Urothelium cell line (cell line): ENCODE data around the gene NUBP2.
"Not testable (repeated sequence)": the region's sequence is repeated elsewhere in the genome, so short reads cannot be mapped to it uniquely, and the experiment has no call there.

Experiments
- DNase-seq: peaks from one replicate; pipeline ENCODE4 v3.0.0; 2011; ENCODE audit warnings: low spot score, mixed read lengths
- FAIRE-seq: peaks from 2 replicates; lab custom pipeline; 2011; peaks lifted over from hg19 to GRCh38; lab: Jason Lieb, UNC

The NUBP2 gene

DNA sequence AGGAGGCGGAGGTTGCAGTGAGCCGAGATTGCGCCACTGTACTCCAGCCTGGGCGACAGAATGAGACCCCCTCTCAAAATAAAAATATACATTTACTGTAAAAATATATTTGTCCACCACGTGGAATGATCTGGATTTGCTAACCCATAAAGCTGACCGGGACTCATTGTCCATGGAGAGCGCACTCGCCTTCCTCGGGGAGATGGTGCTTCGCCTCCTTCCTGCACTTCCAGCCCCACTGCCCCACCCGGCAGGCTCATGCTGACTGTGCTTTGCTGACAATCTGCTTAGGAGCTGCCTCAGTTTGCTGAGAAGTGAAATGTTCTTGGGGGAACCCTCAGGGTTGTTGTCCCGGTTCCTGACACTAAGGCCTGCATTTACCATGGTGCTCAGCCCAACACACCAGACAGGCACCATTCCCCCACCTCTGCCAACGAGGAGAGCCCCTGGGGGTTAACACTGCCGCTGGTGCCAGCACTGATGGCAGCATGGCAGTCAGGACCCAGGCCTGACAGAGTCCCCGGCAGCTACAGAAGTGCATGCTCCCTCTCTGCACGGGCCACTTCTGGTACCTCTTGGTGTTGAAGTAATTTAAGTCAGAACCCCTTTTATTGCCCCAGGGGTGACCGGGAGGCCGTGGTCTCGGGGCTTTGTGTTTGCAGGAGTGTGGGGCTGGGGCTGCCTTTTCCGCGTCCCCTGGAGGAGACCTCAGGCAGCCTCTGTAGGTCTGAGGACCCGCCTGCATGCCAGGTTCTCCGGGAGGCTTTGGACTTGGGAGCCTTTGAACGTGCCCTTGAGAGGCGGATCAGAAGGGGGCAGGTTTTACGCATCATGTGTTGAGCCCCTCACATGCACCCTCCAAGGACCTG lies 2.5 kb downstream of the NUBP2 start:
- DNase-seq (no peak), FAIRE-seq (no peak)

DNA sequence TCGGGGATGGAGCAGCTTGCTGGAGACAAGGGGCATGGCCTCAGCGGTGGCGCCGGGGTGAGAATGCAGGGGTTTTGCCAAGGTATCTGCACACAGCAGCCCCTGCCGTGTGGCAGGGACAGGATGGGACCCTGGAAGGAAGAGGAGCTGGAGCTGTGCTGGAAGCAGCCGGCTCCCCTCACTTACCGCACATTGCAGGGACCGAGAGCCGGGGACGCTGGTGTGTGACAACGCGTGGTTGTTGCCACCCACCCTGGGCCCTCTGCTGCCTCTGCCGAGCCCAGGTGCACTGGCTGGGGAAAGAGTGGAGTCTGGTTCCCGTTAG lies 3.0 kb downstream of the NUBP2 start:
- FAIRE-seq (no peak), DNase-seq (no peak)

DNA sequence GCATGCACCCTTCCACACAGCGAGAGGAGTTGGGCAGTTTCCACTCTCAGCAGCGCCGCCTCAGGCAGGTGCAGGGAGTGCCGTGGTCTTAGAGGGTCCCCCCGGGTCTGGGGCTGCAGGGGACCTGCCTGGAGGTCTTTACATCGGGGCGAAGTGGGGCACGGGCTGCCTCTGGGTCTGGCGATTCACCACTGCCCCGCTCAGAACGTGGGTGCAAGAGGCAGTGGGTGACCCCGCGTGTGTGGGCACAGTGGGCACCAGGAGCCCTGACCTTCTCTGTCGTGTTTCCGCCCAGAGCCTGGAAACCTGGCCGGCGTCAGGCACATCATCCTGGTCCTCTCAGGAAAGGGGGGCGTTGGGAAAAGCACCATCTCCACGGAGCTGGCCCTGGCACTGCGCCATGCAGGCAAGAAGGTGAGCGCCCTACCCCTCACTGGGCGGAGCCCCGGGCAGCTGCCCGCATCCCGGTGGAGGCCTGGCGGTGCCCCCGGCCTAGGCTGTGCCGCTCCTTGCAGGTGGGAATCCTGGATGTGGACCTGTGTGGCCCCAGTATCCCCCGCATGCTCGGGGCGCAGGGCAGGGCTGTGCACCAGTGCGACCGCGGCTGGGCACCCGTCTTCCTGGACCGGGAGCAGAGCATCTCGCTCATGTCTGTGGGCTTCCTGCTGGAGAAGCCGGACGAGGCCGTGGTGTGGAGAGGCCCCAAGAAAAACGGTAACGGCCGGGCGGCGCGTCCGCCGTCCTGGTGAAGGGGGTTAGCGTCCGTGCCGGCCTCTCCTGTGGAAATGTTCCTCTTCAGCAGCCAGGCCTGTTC lies 3.7 kb downstream of the NUBP2 start:
- FAIRE-seq (no peak), DNase-seq (no peak)

DNA sequence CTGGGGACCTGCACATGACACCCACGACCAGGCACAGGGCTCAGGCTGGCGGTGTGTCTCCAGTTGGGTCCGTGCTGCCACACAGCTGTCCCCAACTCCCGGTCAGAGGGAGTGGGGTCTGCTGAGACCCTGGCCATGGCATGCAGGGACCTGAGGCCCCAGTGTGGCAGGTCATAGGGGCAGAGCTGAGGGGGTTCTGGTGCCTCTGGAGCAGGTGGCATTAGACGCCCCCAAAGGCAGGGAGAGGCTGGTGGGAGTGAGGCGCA lies 4.2 kb downstream of the NUBP2 start:
- FAIRE-seq = no peak
- DNase-seq = no peak

DNA sequence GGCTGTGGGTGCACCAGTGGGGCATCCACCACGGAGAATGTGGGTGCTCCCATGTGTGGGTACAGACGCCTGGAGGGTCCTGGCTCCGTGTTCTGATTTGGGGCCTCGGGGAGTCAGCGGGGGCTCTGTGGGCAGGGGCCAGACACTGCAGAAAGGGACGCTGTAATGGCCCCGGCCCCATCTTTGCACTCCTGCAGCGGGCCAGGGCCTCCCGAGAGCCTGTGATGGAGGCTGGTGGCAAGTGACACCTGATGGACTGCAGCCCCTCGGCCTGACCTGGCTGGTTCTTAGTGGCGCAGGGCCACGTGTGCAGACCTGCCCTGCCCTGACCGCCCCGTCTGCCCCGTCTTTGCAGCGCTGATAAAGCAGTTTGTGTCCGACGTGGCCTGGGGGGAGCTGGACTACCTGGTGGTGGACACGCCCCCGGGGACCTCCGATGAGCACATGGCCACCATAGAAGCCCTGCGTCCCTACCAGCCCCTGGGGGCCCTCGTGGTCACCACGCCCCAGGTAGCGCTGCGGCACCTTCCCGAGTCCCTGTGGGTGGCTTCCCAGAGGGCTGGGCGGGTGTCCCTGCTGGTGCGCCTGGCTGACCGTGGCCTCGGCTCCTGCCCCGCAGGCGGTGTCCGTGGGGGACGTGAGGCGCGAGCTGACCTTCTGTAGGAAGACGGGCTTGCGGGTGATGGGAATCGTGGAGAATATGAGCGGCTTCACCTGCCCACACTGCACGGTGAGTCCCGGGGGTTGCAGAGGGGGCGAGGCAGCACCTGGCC lies 4.7 kb downstream of the NUBP2 start:
- DNase-seq = no peak
- FAIRE-seq = no peak

DNA sequence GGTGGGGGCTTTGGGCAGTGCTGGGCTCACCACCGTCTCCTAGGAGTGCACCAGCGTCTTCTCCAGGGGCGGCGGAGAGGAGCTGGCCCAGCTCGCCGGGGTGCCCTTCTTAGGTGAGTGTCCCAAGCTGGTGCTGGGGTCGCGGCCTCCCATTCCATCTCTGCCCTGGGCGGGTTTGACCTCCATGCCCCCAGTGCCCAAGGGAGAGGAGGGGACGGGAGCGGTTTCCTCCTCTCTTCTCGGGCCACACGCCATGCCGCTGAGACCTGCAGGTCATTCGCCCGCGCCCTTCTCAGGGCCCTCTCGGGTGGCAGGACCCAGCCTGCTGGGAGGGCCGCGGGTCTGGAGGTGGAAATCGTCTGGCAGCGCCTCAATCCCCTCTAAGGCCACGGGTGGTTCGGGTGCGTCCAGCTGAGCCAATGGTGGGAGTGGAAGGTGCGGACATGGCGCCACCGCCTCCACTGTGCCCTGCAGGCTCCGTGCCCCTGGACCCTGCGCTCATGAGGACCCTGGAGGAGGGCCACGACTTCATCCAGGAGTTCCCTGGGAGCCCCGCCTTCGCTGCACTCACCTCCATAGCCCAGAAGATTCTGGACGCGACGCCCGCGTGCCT lies 5.4 kb downstream of the NUBP2 start:
- DNase-seq (no peak), FAIRE-seq (no peak)

DNA sequence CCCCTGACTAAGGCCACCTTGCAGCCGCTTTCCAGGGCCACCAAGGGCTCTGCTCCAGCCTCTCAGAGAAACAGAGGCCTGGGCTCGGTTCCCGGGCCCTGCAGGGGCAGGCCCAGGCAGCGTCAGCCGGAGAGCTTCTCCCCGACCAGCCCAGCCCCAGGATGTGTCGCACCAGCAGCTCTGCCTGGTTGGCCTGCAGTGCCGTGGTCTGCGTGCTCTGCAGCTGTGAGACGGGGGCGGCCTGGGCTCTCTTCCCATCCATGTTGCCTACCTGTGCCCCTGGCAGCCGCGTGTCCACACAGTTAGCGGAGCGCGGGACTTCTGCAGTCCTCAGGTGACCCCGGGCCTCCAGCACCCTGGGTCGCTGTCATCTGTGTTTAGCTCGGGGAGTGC lies 5.9 kb downstream of the NUBP2 start:
- no peak for FAIRE-seq
- DNase-seq = no peak

DNA sequence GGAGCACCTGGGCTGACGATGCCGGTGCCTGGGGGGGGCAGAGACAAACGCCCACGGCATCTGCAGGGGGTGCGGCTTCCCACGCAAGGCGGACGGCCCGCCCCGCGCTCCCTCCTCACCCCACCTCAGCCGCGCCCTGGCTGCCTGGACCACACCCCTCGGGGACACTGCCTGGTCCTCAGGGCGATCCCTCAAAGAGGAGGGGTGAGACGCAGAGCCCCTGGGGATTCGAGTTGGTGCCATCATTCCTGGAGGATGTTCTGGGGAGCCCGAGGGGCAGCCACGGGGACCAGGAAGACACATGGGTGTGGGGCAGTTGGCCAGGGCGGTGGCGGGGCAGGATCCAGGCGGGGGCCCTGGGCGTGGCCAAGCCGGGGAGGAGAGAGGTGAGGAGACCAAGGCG lies 6.9 kb downstream of the NUBP2 start:
- FAIRE-seq (no peak), DNase-seq (no peak)

DNA sequence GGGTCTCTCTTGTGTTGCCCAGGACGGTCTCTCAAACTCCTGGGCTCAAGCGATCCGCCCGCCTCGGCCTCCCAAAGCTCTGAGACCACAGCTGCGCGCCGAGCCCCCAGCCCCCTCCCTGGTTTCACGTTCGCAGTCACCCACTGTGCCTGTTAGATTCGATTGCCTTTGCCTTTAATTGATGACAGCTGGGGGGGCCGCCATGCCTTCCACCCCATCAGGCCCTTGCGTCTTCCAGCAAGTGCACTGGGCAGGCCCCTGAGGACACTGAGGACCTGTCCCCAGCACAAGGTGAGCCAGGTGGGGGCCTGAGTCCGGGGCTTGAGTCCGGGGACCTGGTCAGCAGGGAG lies 7.5 kb downstream of the NUBP2 start:
- no peak for DNase-seq
- no peak for FAIRE-seq

DNA sequence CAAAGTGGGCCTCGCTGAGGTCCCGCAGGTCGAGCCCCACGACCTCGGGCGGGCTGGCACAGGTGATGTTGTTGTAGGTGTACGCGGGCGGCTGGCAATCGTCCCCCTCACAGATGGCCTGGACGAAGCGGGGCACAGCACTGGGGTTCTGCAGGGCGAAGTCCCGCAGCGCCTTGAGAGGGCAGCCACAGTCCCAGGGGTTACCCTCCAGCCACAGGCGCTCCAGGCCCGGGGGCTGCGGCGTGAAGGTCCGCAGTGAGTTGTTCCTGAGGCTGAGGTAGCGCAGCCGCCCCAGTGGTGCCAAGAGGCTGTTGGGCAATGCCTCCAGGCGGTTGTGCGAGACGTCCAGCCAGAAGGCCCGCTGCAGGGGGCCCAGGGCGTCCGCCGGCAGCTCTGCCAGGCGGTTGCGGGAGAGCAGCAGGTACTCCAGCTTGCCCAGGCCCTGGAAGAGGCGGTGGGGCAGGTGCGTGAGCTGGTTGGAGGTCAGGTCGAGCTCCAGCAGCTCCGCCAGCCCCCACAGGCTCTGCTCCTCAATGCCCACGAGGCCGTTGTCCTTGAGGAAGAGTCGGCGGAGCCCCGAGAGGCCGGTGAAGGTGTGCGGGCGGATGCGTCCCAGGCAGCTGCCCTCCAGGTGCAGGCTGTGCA lies 8.0 kb downstream of the NUBP2 start:
- no peak for DNase-seq
- FAIRE-seq = no peak

DNA sequence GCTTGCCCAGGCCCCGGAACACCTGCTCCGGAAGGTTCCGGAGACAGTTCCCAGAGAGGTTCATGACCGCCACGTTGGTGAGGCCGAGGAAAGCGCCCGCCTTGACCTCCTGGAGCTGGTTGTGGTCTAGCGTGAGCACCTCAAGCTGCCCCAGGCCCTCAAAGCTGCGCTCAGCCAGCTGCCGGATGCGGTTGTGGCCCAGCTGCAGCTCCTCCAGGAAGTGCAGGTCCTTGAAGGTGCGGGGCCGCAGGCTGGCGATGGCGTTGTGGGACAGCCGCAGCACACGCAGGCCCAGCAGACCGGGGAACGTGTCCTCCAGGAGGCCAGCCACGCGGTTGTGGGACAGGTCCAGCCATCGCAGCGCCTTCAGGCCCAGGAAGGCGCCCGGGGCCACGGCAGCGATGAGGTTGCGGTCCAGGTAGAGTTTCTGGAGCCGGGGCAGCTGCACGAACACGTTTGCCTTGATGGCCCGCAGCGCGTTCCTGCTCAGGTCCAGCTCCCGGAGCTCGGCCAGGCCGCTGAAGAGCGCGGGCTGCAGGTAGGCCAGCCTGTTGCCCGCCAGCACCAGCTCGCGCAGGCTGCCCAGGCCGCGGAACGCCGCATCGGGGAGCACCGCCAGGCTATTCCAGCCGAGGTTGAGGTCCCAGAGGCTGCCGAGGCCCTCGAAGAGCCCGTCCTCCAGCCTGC lies 8.6 kb downstream of the NUBP2 start:
- DNase-seq (no peak), FAIRE-seq (no peak)

DNA sequence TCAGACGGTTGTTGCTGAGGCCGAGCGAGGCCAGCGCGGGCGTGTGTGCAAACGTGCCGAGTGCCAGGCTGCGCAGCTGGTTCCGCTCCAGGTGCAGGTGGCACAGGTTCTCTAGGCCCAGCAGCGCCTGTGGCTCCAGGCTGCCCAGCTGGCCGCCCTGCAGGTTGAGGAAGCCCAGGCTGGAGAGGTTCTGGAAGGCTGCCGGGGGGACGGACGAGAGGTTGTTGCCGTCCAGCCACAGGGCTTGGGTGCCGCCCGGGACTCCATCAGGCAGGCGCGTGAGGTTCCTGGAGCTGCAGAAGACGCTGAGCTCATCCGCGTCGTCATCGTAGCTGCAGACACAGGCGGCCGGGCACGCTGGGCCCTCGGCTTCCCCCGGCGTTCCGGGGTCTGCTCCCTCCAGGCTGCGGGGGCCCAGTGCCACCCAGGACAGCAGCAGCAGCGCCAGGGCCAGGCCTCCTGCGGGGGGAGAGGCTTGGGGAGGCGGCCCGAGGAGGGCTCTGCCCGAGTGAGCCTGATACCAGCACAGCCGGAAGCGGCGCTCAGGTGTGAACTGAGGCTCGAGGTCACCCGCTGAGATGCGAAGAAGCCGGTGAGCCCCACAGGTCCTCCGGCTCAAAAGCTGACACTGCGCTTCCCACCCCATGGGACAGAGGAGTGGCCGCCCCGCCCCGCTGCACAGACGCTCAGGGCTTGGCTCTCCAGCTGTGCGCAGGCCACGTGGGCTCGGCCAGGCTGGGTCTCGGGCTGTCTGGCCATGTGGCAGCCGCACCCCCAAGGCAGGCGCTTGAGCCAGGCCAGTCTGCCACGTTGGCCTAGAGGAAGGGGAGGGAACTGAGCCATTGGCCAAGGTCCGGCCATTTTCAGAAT lies 9.4 kb downstream of the NUBP2 start:
- DNase-seq (no peak), FAIRE-seq (no peak)

DNA sequence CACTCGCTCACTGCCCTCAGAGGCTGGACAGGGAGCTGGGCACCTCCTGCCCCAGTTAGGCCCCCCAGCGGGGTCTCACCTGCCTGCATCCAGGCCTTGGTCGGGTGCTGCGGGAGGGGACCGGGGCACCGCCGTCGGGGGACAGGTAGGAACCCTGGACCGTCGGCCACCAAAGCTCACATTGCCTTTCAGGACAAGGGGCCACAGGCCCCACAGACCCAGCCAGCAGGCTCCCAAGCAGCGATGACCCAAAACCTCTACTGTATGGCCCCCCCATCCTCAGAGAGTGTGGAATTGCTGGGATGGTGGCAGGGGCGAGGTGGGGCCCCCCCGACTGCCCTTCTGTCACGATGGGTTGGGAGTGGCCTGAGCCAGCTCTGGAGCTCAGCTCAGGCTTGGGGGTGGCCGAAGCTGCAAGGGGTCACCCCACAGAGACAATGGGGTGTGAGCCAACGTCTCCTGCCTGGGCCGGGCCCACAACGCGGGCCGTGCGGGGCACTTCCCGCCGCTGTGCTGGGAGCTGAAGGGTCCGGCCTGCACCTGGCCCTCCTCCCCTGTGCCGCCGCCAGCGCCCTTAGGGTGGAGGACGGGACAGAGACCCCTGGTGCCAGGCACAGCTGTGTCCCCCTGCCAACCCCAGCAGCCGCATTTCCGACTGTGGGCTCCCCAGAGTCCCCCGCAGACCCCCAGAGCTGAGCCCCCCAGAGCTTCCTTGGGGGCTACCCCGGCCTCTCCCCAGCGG lies 10.2 kb downstream of the NUBP2 start:
- FAIRE-seq = no peak

DNA sequence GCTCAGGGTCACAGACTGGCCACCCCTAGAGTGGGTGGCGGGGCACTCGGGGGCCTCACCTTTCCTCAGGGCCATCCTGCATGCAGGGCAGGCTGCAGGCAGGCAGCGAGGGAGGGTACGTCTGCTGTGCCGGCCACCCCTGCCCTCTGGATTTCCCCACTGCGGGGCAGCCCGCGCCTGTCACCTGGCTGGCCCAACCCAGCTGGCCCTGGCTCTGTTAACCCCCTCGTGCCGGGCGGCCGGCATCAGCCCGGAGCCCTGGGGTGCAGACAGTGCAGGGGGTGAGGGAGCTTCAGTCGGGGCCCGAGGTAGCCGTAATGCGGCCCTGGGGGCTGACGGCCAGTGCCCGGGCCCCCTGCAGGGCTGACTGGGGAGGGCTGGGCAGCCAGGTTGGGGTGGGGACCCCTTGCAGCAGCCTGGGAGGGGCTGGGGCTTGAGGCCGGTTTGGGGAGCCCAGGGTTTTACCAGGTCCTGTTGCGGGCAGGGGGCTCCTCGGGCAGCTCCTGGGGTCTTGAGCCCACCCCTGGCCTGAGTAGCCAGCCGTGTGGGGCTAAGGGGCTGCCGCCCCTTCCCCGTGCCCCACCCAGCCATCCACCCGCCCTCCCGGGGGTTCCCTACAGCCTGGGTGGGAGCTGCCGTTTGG lies 10.9 kb downstream of the NUBP2 start, which contains the start of gene IGFALS:
TSS of gene IGFALS (minus strand) at position 128 of the 643 bp plus-strand sequence. CDS start at position 75, 53 bp downstream.
- DNase-seq (no peak), FAIRE-seq (no peak)

More for the DNA sequence above, 10.2 kb downstream of the NUBP2 start:
- DNase-seq = no peak

DNA sequence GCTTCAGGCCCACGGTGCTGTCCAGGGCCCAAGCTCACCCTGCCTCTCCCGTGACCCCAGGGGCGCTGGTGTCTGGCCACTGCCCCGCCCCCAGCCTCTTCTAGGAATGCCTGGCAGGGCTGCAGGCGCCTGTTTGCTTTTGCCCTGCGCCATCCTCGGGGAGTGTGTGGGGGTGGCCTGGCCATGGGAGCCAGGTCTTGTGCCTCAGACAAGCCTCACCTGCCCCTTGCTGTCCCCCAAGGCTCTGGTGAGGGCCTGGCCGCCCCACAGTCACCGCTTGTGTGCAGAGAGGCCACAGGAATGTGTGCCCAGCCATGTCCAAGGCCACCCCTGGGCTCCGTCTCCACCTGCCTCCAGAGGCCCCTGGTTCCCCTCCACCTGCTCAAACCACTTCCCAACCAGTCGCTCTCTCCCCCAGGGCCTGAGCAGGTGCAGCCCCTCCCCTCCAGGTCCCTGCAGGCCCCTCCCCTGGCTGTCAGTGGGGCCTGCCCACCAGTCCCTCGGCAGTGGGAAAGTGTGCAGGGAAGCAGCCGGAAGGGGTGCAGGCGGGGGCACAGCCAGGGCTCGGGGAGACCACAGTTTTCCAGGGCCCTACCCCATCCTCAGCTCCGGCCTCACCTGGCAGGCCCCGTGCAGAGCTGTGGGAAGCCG lies 11.6 kb downstream of the NUBP2 start:
- no peak for FAIRE-seq

DNA sequence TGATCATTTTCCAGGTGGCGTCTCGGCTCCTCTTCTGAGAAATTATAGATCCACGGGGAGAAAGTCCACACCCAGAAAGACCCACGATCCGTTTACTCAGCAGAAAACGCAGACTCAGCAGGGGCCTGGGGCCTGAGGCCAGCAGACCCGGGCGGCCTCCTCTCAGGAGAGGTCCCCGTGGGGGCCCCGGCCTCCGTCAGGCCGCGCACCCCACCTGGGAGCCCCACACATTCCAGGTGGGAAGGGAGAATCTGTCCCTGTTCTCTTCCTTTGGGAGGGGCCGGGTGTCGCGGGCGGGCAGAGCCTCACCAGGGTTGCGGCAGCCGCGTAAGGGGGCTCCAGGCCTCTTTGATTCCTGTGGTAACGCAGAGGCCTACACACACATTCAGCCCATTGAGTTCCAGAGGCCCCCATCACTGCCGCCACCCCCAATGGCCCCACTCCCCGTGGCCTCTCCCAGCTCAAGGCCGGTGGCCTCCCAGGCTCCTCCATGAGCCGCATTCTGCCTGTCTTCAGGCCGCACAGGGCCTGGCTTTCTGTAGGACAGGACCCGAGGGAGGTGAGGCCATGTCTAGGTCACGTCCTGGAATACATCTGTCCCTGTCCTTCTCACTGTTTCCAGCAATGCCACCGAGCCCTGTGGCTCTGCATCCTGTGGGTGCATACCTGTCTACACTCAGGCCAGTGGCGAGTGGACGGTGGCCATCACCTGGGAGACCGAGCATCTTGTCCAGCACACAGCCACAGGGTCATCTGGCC lies 12.3 kb downstream of the NUBP2 start:
- DNase-seq = no peak
- FAIRE-seq = no peak

More for the DNA sequence above, 11.6 kb downstream of the NUBP2 start:
- DNase-seq = no peak

DNA sequence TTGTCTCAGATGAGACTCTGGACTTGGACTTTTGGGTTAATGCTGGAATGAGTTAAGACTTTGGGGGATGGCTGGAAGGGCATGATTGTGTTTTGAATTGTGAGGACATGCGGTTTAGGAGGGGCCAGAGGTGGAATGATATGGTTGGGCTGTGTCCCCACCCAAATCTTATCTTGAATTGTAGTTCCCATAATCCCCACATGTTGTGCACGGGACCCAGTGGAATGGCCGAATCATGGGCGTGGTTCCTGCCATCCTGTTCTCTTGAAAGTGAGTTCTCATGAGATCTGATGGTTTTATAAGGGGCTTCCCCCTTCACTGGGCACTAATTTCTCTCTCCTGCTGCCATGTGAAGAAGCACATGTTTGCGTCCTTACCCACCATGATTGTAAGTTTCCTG lies 16.5 kb downstream of the NUBP2 start:
- DNase-seq, FAIRE-seq: not testable (repeated sequence)
